Activated T-cell treated with anti-CD3 and anti-CD28 coated beads, Interleukin-2, amount 50 U/mL, for 24 hours (primary cell): ENCODE measurements around the gene ZNF385B.

Experiments used
- DNase-seq: peaks from one replicate; pipeline ENCODE4 v3.0.0-alpha.2; 2020
- H3K27ac Mint-ChIP-seq: 2 replicates; pipeline ENCODE4 v1.8.0; 2020; ENCODE audit warnings: mild to moderate bottlenecking, mixed read lengths
- H3K27me3 Mint-ChIP-seq: 2 replicates; pipeline ENCODE4 v1.8.0; 2020; ENCODE audit warnings: mixed read lengths
- H3K36me3 Mint-ChIP-seq: 2 replicates; pipeline ENCODE4 v1.8.0; 2020; ENCODE audit warnings: low read depth, mixed read lengths
- H3K4me1 Mint-ChIP-seq: 2 replicates; pipeline ENCODE4 v1.8.0; 2020; ENCODE audit warnings: low read depth, mixed read lengths
- H3K4me3 Mint-ChIP-seq: 2 replicates; pipeline ENCODE4 v1.8.0; 2020; ENCODE audit warnings: mild to moderate bottlenecking, moderate library complexity, mixed read lengths
- H3K9me3 Mint-ChIP-seq: 2 replicates; pipeline ENCODE4 v1.8.0; 2020; ENCODE audit warnings: mixed read lengths

ZNF385B gene

DNA sequence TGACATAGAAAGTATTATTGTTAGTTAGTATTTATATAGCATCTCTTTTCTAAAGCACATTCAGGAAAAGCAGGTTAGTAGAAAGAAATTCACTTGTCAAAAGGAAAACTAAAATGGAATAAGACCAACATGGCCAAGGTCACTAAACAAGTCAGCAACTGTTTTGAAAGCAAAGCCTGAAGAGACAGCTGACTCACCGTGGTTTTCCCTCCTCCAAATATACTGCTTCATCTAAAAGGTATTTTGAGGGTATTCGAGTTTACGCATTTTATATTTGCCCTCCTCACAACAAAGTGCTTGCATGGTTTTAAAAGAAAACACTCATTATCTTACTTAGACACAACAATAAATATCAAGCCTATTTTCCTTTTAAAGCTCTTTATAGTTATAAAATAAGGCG lies 24.0 kb downstream of the ZNF385B start:
- no peak overlapping the region for H3K4me3 Mint-ChIP-seq
- no peaks in the 10 kb centered on the region for H3K4me1 Mint-ChIP-seq
- H3K36me3 Mint-ChIP-seq = no peaks in the 10 kb centered on the region
- H3K9me3 Mint-ChIP-seq = no peaks in the 10 kb centered on the region
- DNase-seq = no peak
- H3K27me3 Mint-ChIP-seq = peaks cover 7% of the 10 kb centered on the region
- no peak overlapping the region for H3K27ac Mint-ChIP-seq

DNA sequence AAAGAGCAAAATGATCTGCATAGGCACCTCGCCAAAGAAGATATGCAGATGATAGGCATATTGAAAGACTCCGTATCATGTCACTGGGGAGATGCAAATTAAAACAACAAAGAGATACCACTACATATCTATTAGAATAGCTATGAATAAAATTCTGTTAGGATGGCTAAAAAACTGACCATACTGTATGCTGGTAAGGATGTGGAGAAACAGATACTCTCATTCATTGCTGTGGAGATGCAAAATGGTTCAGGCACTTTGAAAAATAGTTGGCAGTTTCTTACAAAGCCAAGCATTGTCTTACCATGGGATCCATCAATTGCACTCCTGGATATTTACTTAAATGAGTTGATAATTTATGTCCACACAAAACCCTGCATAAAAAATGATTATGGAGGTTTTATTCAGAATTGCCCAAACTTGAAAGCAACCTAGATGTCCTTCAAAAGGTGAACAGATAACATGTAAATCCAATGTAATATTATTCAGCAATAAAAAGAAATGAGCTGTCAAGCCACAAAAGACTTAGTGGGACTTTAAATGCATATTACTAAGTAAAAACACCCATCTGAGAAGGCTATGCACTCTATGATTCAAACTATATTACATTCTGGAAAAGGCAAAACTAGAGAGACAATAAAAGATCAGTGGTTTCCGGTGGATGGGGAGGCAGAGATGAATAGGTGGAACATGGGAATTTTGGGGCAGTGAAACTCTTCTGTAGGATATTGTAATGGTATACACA lies 31.2 kb downstream of the ZNF385B start:
- DNase-seq = no peak
- H3K9me3 Mint-ChIP-seq = no peaks in the 10 kb centered on the region
- no peak overlapping the region for H3K4me3 Mint-ChIP-seq
- H3K27ac Mint-ChIP-seq = no peak overlapping the region
- H3K4me1 Mint-ChIP-seq = no peaks in the 10 kb centered on the region
- H3K36me3 Mint-ChIP-seq = no peaks in the 10 kb centered on the region
- peaks cover 9% of the 10 kb centered on the region for H3K27me3 Mint-ChIP-seq

DNA sequence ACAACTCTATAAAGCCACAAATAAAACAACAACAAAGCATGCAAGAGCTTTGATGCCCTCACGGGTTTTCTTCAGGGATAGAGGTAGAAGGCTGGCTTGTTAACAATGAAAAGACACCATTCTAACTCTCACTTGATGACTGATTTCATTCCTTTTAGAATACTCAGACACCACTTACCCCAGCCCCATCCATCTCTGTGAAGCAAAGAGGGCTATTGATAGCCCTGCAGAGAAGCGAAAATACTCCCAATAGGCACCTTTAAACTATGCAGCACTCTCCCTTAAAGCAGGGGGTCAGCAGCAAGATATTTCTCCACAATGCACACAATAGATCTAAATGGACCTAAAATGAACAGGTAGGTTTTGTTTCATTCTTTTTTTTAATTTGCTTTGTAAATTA lies 35.1 kb downstream of the ZNF385B start:
- no peak overlapping the region for H3K27ac Mint-ChIP-seq
- peaks cover 9% of the 10 kb centered on the region for H3K27me3 Mint-ChIP-seq
- no peak for DNase-seq
- no peaks in the 10 kb centered on the region for H3K4me1 Mint-ChIP-seq
- H3K4me3 Mint-ChIP-seq = no peak overlapping the region
- no peaks in the 10 kb centered on the region for H3K9me3 Mint-ChIP-seq
- no peaks in the 10 kb centered on the region for H3K36me3 Mint-ChIP-seq

DNA sequence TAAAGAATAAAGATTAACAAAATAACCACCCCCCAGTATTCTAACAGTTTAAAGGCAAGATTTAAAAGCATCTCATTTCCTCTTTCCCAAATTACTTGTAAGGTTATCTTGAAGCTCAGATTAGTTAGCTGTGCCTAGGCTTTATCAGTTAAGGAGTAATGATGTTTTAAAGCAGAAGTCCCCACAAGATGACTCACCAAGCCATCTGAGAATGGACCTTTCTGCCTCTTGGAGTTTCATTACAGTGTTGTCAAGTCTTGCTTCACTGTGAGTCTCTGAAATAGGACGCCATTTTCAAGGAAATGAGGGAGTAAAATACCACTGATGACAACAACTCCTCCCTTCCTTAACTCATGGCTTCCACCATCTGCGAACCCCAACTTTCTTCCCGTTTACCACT lies 35.9 kb downstream of the ZNF385B start:
- H3K36me3 Mint-ChIP-seq = no peaks in the 10 kb centered on the region
- no peaks in the 10 kb centered on the region for H3K9me3 Mint-ChIP-seq
- no peak for DNase-seq
- no peaks in the 10 kb centered on the region for H3K4me1 Mint-ChIP-seq
- no peak overlapping the region for H3K27ac Mint-ChIP-seq
- H3K4me3 Mint-ChIP-seq = no peak overlapping the region
- peaks cover 9% of the 10 kb centered on the region for H3K27me3 Mint-ChIP-seq

DNA sequence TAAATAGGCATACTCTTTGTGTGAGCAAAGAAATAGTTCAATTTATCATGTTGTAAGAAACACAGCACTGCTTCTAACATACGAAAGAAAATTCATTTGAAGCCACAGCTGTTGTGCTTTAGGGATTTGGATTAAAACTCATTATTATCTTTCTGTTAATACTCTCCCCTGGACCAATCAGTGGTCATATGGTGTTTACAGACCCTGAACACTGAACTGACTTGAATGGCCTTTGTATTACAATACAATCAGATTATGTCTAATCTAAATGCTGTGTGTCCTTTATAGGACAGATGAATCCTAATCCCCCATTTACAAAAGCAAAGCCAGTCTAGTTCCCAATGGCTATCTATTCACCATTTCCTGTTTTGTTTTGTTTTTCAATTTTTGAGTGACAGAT lies 36.5 kb downstream of the ZNF385B start:
- H3K4me3 Mint-ChIP-seq = no peak overlapping the region
- H3K36me3 Mint-ChIP-seq = no peaks in the 10 kb centered on the region
- no peaks in the 10 kb centered on the region for H3K9me3 Mint-ChIP-seq
- no peak for DNase-seq
- peaks cover 9% of the 10 kb centered on the region for H3K27me3 Mint-ChIP-seq
- H3K4me1 Mint-ChIP-seq = no peaks in the 10 kb centered on the region
- H3K27ac Mint-ChIP-seq = no peak overlapping the region

DNA sequence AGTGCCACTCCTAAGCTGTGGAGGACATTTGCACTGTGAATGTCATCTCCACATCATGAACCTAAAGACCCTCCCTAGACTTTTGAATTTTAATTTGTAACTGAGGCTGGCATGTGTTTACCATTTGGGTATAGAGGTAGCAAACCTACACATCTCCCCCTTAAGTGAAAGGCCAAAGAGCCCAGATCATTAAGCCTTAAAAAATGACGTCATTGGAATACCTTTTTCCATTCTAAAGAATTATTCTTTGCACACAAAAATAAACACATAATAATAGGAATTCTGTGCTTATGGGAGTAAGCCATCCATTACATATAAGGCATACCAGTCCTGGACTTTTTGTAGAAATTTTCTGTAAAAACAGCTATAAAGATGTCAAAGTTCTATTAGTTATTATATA lies 38.9 kb downstream of the ZNF385B start:
- H3K27me3 Mint-ChIP-seq = peaks cover 7% of the 10 kb centered on the region
- no peak overlapping the region for H3K4me3 Mint-ChIP-seq
- no peak overlapping the region for H3K27ac Mint-ChIP-seq
- no peaks in the 10 kb centered on the region for H3K4me1 Mint-ChIP-seq
- no peaks in the 10 kb centered on the region for H3K9me3 Mint-ChIP-seq
- no peaks in the 10 kb centered on the region for H3K36me3 Mint-ChIP-seq
- DNase-seq = no peak

DNA sequence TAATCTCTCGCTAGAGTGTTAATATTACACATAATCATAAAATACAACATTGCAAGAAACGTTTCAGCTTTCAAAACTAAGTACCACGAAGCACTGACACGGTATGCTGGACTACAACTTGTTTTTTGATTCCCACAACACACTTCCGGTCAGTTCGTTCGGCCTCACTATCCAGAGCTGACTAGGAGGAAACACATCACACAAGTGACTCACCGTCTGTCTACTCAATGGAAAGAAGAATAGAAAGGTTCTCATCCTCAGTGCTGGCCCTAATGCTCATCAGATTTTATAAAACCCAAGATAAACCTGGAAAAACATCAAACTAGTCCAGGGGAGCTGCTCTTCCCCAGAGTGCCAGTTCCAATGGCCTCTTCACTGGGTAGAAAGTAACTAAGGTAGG lies 42.9 kb downstream of the ZNF385B start:
- no peak overlapping the region for H3K4me3 Mint-ChIP-seq
- H3K27me3 Mint-ChIP-seq = no peaks in the 10 kb centered on the region
- no peaks in the 10 kb centered on the region for H3K9me3 Mint-ChIP-seq
- no peaks in the 10 kb centered on the region for H3K36me3 Mint-ChIP-seq
- DNase-seq = no peak
- no peak overlapping the region for H3K27ac Mint-ChIP-seq
- no peaks in the 10 kb centered on the region for H3K4me1 Mint-ChIP-seq

DNA sequence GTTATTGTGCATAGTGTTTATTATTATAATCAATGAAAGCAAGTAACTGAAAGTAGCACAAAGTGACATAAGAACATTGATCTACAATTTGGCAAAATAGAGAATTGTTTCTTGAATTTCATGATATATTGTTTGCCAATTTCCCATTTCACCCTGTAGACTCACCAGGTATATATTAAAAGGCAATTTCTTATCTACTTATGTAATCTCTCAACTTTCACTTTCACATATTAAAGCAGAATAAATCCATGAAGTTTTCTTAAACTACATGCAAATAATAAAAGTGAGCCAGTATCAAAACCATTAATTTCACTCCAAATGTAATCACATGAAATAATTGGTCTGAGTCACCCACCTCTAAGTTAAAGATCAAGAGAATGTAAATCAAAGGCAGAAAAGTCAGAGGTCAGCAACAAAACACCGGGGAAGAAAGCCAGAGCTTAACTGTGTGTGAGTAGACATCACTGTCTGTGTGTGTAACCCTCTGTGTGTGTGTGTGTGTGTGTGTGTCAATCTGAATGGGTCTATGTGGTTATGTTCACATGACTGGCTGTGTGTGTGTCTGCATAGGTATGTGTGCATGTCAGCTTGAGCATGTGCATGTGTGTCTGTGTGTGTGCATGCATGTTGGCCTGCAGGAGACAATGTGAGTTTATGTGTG lies 44.1 kb downstream of the ZNF385B start:
- H3K9me3 Mint-ChIP-seq = no peaks in the 10 kb centered on the region
- H3K27me3 Mint-ChIP-seq = no peaks in the 10 kb centered on the region
- no peak for DNase-seq
- H3K27ac Mint-ChIP-seq = no peak overlapping the region
- no peaks in the 10 kb centered on the region for H3K36me3 Mint-ChIP-seq
- no peaks in the 10 kb centered on the region for H3K4me1 Mint-ChIP-seq
- H3K4me3 Mint-ChIP-seq = no peak overlapping the region

DNA sequence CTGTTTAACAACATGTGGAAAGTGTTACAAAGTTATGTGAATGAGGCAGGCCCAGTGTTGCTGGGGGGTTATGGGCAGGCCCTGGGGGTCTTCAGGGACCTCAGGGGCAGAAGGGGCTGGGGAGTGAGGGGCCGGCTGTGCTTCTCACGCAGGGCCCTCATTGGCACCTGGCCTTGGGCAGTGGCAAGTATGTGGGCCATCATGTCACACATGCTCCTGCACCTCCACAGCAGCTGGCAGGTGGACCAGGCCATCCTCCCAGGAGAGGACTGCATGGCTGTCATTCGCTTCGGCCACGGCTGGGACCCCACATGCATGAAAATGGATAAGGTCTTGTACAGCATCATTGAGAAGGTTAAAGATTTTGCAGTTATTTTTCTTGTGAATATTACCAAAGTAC lies 47.4 kb downstream of the ZNF385B start:
- peaks cover 4% of the 10 kb centered on the region for H3K9me3 Mint-ChIP-seq
- H3K27me3 Mint-ChIP-seq = no peaks in the 10 kb centered on the region
- no peak overlapping the region for H3K4me3 Mint-ChIP-seq
- H3K36me3 Mint-ChIP-seq = no peaks in the 10 kb centered on the region
- no peak overlapping the region for H3K27ac Mint-ChIP-seq
- DNase-seq = no peak
- no peaks in the 10 kb centered on the region for H3K4me1 Mint-ChIP-seq

DNA sequence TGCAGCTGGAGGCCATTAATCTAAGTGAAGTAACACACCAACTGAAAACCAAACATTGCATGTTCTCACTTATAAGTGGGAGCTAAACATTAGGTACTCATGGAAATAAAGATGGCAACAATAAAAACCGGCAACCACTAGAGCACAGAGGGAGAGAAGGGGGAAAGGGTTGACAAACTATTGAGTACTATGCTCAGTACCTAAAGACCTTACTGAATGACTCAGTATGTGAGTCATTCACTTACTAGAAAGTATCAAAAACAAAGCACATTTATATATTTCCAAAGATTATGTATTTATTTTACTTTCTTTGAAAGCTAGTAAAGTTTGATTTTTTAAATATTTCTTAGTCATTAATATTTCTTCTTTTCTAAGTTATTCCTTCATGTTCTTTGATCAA lies 48.9 kb downstream of the ZNF385B start:
- DNase-seq = no peak
- Mint-ChIP-seq H3K27me3 (no peaks in the 10 kb centered on the region), H3K9me3 (peaks cover 4% of the 10 kb centered on the region), H3K36me3 (no peaks in the 10 kb centered on the region), H3K4me3 (no peak overlapping the region), H3K4me1 (no peaks in the 10 kb centered on the region), H3K27ac (no peak overlapping the region)

DNA sequence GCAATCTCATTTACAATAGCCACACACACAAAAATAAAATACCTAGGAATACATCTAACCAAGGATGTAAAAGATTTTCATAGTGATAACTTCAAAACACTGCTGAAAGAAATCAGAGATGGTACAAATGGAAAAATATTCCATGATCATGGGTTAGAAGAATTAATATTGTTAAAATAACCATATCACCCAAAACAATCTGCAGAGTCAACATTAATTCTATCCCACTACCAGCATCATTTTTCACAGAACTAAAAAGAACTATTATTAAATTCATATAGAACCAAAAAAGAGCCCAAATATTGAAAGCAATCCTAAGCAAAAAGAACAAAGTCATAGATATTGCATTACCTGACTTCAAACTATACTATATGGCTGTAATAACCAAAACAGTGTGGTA lies 50.4 kb downstream of the ZNF385B start:
- DNase-seq = no peak
- peaks cover 4% of the 10 kb centered on the region for H3K9me3 Mint-ChIP-seq
- no peaks in the 10 kb centered on the region for H3K36me3 Mint-ChIP-seq
- no peak overlapping the region for H3K4me3 Mint-ChIP-seq
- no peaks in the 10 kb centered on the region for H3K4me1 Mint-ChIP-seq
- no peaks in the 10 kb centered on the region for H3K27me3 Mint-ChIP-seq
- no peak overlapping the region for H3K27ac Mint-ChIP-seq

DNA sequence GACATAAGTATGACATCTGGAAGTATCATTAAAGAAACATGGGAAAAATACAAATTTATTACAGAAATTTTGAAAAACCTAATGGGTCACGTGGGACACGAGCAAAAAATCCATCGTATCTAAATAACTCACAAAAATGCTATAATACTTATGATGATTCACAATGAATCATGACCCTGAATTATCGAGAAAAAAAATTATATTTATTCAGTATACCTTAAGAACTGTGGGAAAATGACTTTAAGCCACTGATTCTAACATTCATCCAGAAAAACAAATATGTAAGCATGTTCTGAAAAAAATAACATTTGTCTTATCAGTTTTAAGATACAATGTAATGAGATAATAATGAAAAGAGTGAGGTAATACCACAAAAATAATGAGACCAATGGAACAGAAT lies 51.8 kb downstream of the ZNF385B start:
- no peak overlapping the region for H3K27ac Mint-ChIP-seq
- peaks cover 4% of the 10 kb centered on the region for H3K9me3 Mint-ChIP-seq
- H3K36me3 Mint-ChIP-seq = no peaks in the 10 kb centered on the region
- no peak for DNase-seq
- no peak overlapping the region for H3K4me3 Mint-ChIP-seq
- H3K27me3 Mint-ChIP-seq = no peaks in the 10 kb centered on the region
- H3K4me1 Mint-ChIP-seq = no peaks in the 10 kb centered on the region

DNA sequence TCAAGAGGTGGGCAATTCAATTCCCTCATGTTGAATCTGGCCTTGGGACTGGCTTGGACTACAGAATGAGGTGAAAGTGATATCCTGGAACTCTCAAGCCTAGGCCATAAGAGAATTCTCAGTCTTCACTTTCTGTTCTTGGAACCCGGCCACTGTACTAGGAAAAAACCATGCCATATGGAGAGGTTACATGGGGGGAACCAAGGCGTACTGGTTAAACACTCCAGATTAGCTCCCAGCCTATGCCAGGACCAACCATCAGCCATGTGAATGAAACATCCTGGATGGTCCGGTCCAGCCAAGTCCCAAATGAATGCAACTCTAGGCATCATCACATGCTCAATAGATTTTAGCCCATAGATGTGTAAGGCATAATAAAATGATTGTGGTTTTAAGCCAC lies 56.4 kb downstream of the ZNF385B start:
- DNase-seq = no peak
- no peaks in the 10 kb centered on the region for H3K36me3 Mint-ChIP-seq
- H3K4me1 Mint-ChIP-seq = no peaks in the 10 kb centered on the region
- H3K4me3 Mint-ChIP-seq = no peak overlapping the region
- H3K9me3 Mint-ChIP-seq = no peaks in the 10 kb centered on the region
- H3K27me3 Mint-ChIP-seq = no peaks in the 10 kb centered on the region
- no peak overlapping the region for H3K27ac Mint-ChIP-seq

DNA sequence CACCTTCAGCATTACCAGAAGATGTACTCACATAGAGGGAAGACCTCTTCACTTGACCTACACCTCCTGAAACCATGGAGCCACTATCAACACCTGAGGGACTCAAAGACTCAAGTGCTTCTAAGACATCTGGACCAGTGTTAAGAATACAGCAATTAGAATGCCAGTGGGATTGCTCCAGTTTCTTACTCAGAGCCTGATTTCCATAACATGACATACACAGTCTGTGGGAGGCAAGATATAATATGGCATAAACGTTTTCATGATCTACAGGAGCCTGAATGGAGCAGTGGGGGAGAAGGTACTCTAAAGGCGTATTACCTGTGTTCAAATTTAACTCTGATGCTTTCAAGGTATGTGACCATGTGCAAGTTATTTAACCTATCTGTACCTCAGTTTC lies 57.2 kb downstream of the ZNF385B start:
- no peaks in the 10 kb centered on the region for H3K9me3 Mint-ChIP-seq
- no peaks in the 10 kb centered on the region for H3K36me3 Mint-ChIP-seq
- no peak for DNase-seq
- H3K27ac Mint-ChIP-seq = no peak overlapping the region
- no peak overlapping the region for H3K4me3 Mint-ChIP-seq
- no peaks in the 10 kb centered on the region for H3K4me1 Mint-ChIP-seq
- H3K27me3 Mint-ChIP-seq = no peaks in the 10 kb centered on the region

DNA sequence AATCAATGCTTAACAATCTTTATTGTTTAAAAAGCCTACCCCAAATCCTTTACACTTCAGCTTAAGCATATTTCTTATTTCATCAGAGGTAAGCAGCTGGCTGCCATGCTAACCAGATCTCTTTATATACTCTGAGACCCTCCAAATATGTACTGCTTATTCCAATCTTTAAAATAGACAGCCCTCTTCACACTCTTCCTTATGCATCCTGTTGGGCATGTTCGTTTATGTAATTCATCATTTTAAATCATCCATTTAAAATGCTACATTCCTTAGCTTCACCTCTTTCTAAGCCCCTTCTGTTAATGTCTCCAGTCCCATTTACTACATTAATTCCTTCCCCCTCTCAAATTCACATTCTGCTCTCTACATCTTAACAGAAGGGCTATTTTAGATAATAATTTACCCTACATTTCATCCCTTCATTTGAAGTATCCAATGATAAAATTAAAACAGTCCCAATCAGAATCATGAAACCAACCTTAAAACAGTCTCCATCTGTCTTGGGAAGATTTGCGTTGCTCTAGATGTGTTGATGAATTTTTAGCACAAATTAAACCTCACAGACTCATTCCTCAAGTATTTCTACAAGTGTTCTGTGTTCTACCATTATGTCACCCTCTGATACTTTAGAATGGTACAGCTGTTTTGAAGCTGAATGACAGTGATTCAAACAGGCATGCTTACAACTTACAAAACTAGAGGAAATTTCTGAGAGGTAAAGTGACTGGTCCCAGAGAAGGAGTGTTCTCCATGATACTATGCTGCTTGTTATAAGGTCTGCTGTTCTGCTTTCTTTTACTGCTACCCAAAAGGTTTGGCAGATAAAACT lies 59.1 kb downstream of the ZNF385B start:
- H3K4me1 Mint-ChIP-seq = no peaks in the 10 kb centered on the region
- H3K27ac Mint-ChIP-seq = no peak overlapping the region
- H3K9me3 Mint-ChIP-seq = no peaks in the 10 kb centered on the region
- H3K4me3 Mint-ChIP-seq = no peak overlapping the region
- peaks cover 2% of the 10 kb centered on the region for H3K27me3 Mint-ChIP-seq
- DNase-seq = no peak
- no peaks in the 10 kb centered on the region for H3K36me3 Mint-ChIP-seq
